Trophoblast cell (in vitro differentiated cells and primary cell): Measurements from ENCODE around the gene NAXD.

Experiments used
- DNase-seq, 2 donors: peaks; one replicate each; pipeline ENCODE4 v3.0.0-alpha.2; 2016
- H2AFZ ChIP-seq: 2 replicates; pipeline ENCODE4 v1.6.1; 2013; ENCODE audit warnings: low read length, moderate library complexity, mild to moderate bottlenecking; ENCODE audit not compliant: insufficient read depth, poor library complexity
- H2AK5ac ChIP-seq: 2 replicates; pipeline ENCODE4 v1.6.1; 2013; ENCODE audit warnings: mild to moderate bottlenecking, low read length
- H2BK120ac ChIP-seq: 2 replicates; pipeline ENCODE4 v1.6.1; 2013; ENCODE audit warnings: low read length, mild to moderate bottlenecking, moderate library complexity; ENCODE audit not compliant: insufficient read depth, poor library complexity
- H2BK12ac ChIP-seq: 2 replicates; pipeline ENCODE4 v1.6.1; 2013; ENCODE audit warnings: mild to moderate bottlenecking, low read length, moderate library complexity
- H2BK5ac ChIP-seq: 2 replicates; pipeline ENCODE4 v1.6.1; 2013; ENCODE audit warnings: low read length, low read depth, moderate library complexity, mild to moderate bottlenecking; ENCODE audit not compliant: poor library complexity
- H3K14ac ChIP-seq: 2 replicates; pipeline ENCODE4 v1.6.1; 2013; ENCODE audit warnings: mild to moderate bottlenecking, low read length
- H3K18ac ChIP-seq: 2 replicates; pipeline ENCODE4 v1.6.1; 2013; ENCODE audit warnings: mild to moderate bottlenecking, low read length
- H3K23ac ChIP-seq: 2 replicates; pipeline ENCODE4 v1.6.1; 2013; ENCODE audit warnings: low read length
- H3K27ac ChIP-seq: 2 replicates; pipeline ENCODE4 v1.5.1; 2013; ENCODE audit warnings: low read depth, mild to moderate bottlenecking, inconsistent platforms, low read length, moderate library complexity
- H3K27me3 ChIP-seq: 2 replicates; pipeline ENCODE4 v1.6.1; 2013; ENCODE audit warnings: inconsistent platforms, mild to moderate bottlenecking, low read length, moderate library complexity; ENCODE audit not compliant: insufficient read depth
- H3K36me3 ChIP-seq, 2 experiments: 1 replicate in 1 of 2; 2 replicates in 1 of 2; pipeline ENCODE4 v1.6.1; 2013; ENCODE audit warnings: low read length in 2 of 2, mild to moderate bottlenecking in 2 of 2, moderate library complexity in 1 of 2; ENCODE audit not compliant: insufficient read depth in 2 of 2, control insufficient read depth in 1 of 2
- H3K4ac ChIP-seq: 2 replicates; pipeline ENCODE4 v1.6.1; 2013; ENCODE audit warnings: low read depth, mild to moderate bottlenecking, low read length, moderate library complexity
- H3K4me1 ChIP-seq, 2 experiments: 1 replicate in 1 of 2; 2 replicates in 1 of 2; pipeline ENCODE4 v1.6.1; 2013; ENCODE audit warnings: low read length in 2 of 2, mild to moderate bottlenecking in 2 of 2, moderate library complexity in 1 of 2; ENCODE audit not compliant: insufficient read depth in 2 of 2, control insufficient read depth in 1 of 2
- H3K4me2 ChIP-seq: 2 replicates; pipeline ENCODE4 v1.6.1; 2013; ENCODE audit warnings: inconsistent platforms, mild to moderate bottlenecking, low read length, moderate library complexity
- H3K4me3 ChIP-seq: 2 replicates; pipeline ENCODE4 v1.5.1; 2013; ENCODE audit warnings: mild to moderate bottlenecking, low read depth, low read length, inconsistent platforms
- H3K79me1 ChIP-seq: one replicate; pipeline ENCODE4 v1.6.1; 2013; ENCODE audit warnings: low read length
- H3K79me2 ChIP-seq: 2 replicates; pipeline ENCODE4 v1.6.1; 2013; ENCODE audit warnings: low read length, mild to moderate bottlenecking; ENCODE audit not compliant: control insufficient read depth, insufficient read depth, poor library complexity
- H3K9ac ChIP-seq: 2 replicates; pipeline ENCODE4 v1.6.1; 2013; ENCODE audit warnings: mild to moderate bottlenecking, low read length
- H3K9me3 ChIP-seq: 2 replicates; pipeline ENCODE4 v1.6.1; 2013; ENCODE audit warnings: low read depth, mild to moderate bottlenecking, control low read depth, inconsistent platforms, low read length; ENCODE audit not compliant: insufficient read depth
- H4K12ac ChIP-seq: 2 replicates; pipeline ENCODE4 v1.6.1; 2013; ENCODE audit warnings: low read depth, mild to moderate bottlenecking, low read length, moderate library complexity
- H4K8ac ChIP-seq: 2 replicates; pipeline ENCODE4 v1.6.1; 2013; ENCODE audit warnings: low read depth, mild to moderate bottlenecking, low read length, moderate library complexity
- H4K91ac ChIP-seq: one replicate; pipeline ENCODE4 v1.6.1; 2013; ENCODE audit warnings: low read depth, mild to moderate bottlenecking, low read length, moderate library complexity
- WGBS: extraction: QIAGEN DNeasy Blood & Tissue Kit; methylation state at CpG from one replicate; pipeline ENCODE4 v1.1.7; 2013; ENCODE audit warnings: missing lambda C conversion rate; ENCODE audit not compliant: insufficient read length, insufficient coverage; ENCODE audit errors: extremely low coverage; 5-methylcytosine and 5-hydroxymethylcytosine counted together

The NAXD gene

GRCh38 chr13:110575322-110576069, 39.8 kb upstream of the NAXD start:
- Histone ChIP-seq H3K4me2 (no peak overlapping the region), H3K9ac (no peak overlapping the region), H3K18ac (no peak overlapping the region), H3K36me3 (no peaks in the 10 kb centered on the region), H4K91ac (no peak overlapping the region), H2BK12ac (no peak overlapping the region), H2BK5ac (no peak overlapping the region), H3K27me3 (no peaks in the 10 kb centered on the region), H4K8ac (no peak overlapping the region), H3K4ac (no peak overlapping the region), H3K79me2 (no peaks in the 10 kb centered on the region), H2AFZ (no peak overlapping the region), H3K23ac (no peak overlapping the region), H2BK120ac (no peak overlapping the region), H3K79me1 (peaks cover 7% of the 10 kb centered on the region), H3K9me3 (no peaks in the 10 kb centered on the region), H3K14ac (no peak overlapping the region), H4K12ac (no peak overlapping the region), H3K4me1 (peaks cover 5 to 10% of the 10 kb centered on the region in 2 experiments), H2AK5ac (no peak overlapping the region), H3K27ac (no peak overlapping the region), H3K4me3 (no peak overlapping the region)
- no peak for DNase-seq
- no CpG with 5 or more reads among the region's 15 CpGs for WGBS

DNA sequence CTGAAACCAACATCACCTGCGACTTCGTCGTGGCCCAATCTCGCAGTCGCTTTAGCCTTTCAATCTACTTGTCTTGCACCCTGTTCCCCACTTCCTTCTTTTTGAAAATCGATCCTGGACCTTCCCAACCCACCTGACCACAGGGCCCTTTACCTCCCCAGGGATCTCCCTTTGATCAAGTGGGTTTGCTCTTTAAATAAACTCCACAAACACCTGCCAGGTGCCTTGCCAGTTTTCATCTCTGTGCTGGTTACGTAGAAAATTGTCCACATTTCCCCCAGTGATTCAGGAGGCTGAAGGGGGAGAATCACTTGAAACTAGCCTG, 39.3 kb upstream of the NAXD start:
- Histone ChIP-seq H3K9me3 (no peaks in the 10 kb centered on the region), H2AFZ (no peak overlapping the region), H3K79me2 (no peaks in the 10 kb centered on the region), H3K4me3 (no peak overlapping the region), H3K36me3 (no peaks in the 10 kb centered on the region), H3K4ac (no peak overlapping the region), H4K91ac (no peak overlapping the region), H2BK120ac (no peak overlapping the region), H2BK12ac (no peak overlapping the region), H2BK5ac (no peak overlapping the region), H3K27me3 (no peaks in the 10 kb centered on the region), H3K4me1 (peaks cover 5 to 10% of the 10 kb centered on the region in 2 experiments), H3K18ac (no peak overlapping the region), H2AK5ac (no peak overlapping the region), H3K4me2 (no peak overlapping the region), H3K23ac (no peak overlapping the region), H3K79me1 (peaks cover 7% of the 10 kb centered on the region), H4K8ac (no peak overlapping the region), H4K12ac (no peak overlapping the region), H3K27ac (no peak overlapping the region), H3K14ac (no peak overlapping the region), H3K9ac (no peak overlapping the region)
- DNase-seq: no peak
- no CpG with 5 or more reads among the region's 7 CpGs for WGBS

DNA sequence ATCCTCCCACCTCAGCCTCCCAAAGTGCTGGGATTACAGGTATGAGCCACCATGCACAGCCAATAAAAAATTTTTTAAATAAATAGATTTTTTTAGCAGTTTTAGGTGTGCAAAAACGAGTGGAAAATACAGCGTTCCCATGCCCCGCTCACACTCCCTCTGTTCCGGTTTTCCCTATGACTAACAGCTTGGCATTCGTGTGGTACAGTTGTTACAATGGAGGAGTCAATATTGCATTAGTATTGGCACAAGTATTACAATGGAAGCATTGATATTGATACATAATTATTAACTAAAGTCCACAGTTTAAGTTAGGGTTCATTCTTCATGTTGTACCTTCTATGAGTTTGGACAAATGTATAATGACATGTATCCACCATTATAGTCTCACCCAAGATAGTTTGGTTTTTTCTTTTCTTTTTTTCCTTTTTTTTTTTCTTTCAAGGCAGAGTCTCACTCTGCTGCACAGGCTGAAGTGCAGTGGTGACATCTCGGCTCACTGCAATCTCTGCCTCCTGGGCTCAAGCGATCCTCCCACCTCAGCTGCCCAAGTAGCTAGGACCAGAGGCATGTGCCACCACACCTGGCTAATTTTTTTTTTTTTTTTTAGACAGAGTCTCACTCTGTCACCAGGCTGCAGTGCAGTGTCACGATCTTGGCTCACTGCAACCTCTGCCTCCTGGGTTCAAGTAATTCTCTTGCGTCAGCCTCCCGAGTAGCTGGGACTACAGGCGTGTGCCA, 38.4 kb upstream of the NAXD start:
- Histone ChIP-seq H3K4me1 (peaks cover 3 to 5% of the 10 kb centered on the region in 2 experiments), H3K4me2 (no peak overlapping the region), H2BK12ac (no peak overlapping the region), H3K4ac (no peak overlapping the region), H4K8ac (no peak overlapping the region), H3K14ac (no peak overlapping the region), H3K18ac (no peak overlapping the region), H3K36me3 (no peaks in the 10 kb centered on the region), H2AK5ac (no peak overlapping the region), H2BK120ac (no peak overlapping the region), H4K12ac (no peak overlapping the region), H2AFZ (no peak overlapping the region), H3K9me3 (peaks cover 2% of the 10 kb centered on the region), H4K91ac (no peak overlapping the region), H2BK5ac (no peak overlapping the region), H3K23ac (no peak overlapping the region), H3K9ac (no peak overlapping the region), H3K4me3 (no peak overlapping the region), H3K27ac (no peak overlapping the region), H3K27me3 (no peaks in the 10 kb centered on the region), H3K79me1 (peaks cover 7% of the 10 kb centered on the region), H3K79me2 (no peaks in the 10 kb centered on the region)
- no peak for DNase-seq
- WGBS: no CpG with 5 or more reads among the region's 11 CpGs

GRCh38 chr13:110578363-110578762, 37.0 kb upstream of the NAXD start:
- H3K4me1 ChIP-seq: peaks cover 0 to 3% of the 10 kb centered on the region in 2 experiments
- no peak overlapping the region for H2BK120ac ChIP-seq
- H3K79me1 ChIP-seq: peaks cover 2% of the 10 kb centered on the region
- no peak overlapping the region for H2BK12ac ChIP-seq
- no peaks in the 10 kb centered on the region for H3K36me3 ChIP-seq
- no peak overlapping the region for H4K8ac ChIP-seq
- no peak overlapping the region for H2AK5ac ChIP-seq
- H3K27ac ChIP-seq: no peak overlapping the region
- no peak overlapping the region for H3K23ac ChIP-seq
- no peak overlapping the region for H2BK5ac ChIP-seq
- no peak overlapping the region for H4K12ac ChIP-seq
- H3K27me3 ChIP-seq: no peaks in the 10 kb centered on the region
- H3K9me3 ChIP-seq: peaks cover 2% of the 10 kb centered on the region
- H4K91ac ChIP-seq: no peak overlapping the region
- H2AFZ ChIP-seq: no peak overlapping the region
- no peak overlapping the region for H3K18ac ChIP-seq
- H3K14ac ChIP-seq: no peak overlapping the region
- no peak overlapping the region for H3K9ac ChIP-seq
- no peak overlapping the region for H3K4me2 ChIP-seq
- no peaks in the 10 kb centered on the region for H3K79me2 ChIP-seq
- no peak overlapping the region for H3K4ac ChIP-seq
- no peak overlapping the region for H3K4me3 ChIP-seq
- WGBS: no CpG with 5 or more reads among the region's 10 CpGs
- DNase-seq: no peak
